HG02610 (cell line): ENCODE measurements around the gene IPO13.

ENCODE experiments used
- ATAC-seq: cut with Tn5 transposase; IDR thresholded peaks from one replicate; pipeline ENCODE4 v1.9.1; 2021; ENCODE audit warnings: mild to moderate bottlenecking, moderate library complexity; ENCODE audit not compliant: unreplicated experiment

IPO13 gene

GRCh38 chr1:43930949-43931275 lies 15.8 kb upstream of the IPO13 start:
- ATAC-seq = no peak

GRCh38 chr1:43931711-43932660 lies 14.8 kb upstream of the IPO13 start:
- ATAC-seq = no peak

- ATAC-seq = no peak
Measured at GRCh38 chr1:43932786-43933385, 13.9 kb upstream of the IPO13 start.

- ATAC-seq = no peak
Measured at GRCh38 chr1:43933386-43934100, 13.2 kb upstream of the IPO13 start, which contains the start of gene ARTN. Gene ARTN, plus strand, starts transcription at chr1:43933801. Its CDS starts 1,856 bp downstream, at chr1:43935657.

- ATAC-seq = no peak
Measured at GRCh38 chr1:43934101-43934985, 12.4 kb upstream of the IPO13 start.

GRCh38 chr1:43934986-43935324 lies 11.8 kb upstream of the IPO13 start:
- no peak for ATAC-seq

- ATAC-seq = no peak
Measured at GRCh38 chr1:43935711-43936427, 10.9 kb upstream of the IPO13 start.

GRCh38 chr1:43936431-43937151 lies 10.2 kb upstream of the IPO13 start:
- ATAC-seq = no peak

- no peak for ATAC-seq
Measured at GRCh38 chr1:43937179-43937865, 9.4 kb upstream of the IPO13 start.

- ATAC-seq = no peak
Measured at GRCh38 chr1:43938383-43938782, 8.4 kb upstream of the IPO13 start.

GRCh38 chr1:43938892-43939587 lies 7.7 kb upstream of the IPO13 start:
- no peak for ATAC-seq

GRCh38 chr1:43942411-43942810 lies 4.3 kb upstream of the IPO13 start:
- no peak for ATAC-seq

GRCh38 chr1:43944860-43945259 lies 1.9 kb upstream of the IPO13 start:
- ATAC-seq = no peak

GRCh38 chr1:43945674-43946235 lies 995 bp upstream of the IPO13 start:
- ATAC-seq = no peak

GRCh38 chr1:43947061-43947873 lies 517 bp downstream of the IPO13 start:
- no peak for ATAC-seq

GRCh38 chr1:43947874-43948437 lies 1.2 kb downstream of the IPO13 start:
- no peak for ATAC-seq

GRCh38 chr1:43949678-43950077 lies 2.9 kb downstream of the IPO13 start:
- no peak for ATAC-seq
